NB4 (cell line): ENCODE data around the gene ING3.

ENCODE experiments used
- DNase-seq: peaks from one replicate; pipeline ENCODE4 v3.0.0; 2010; ENCODE audit warnings: low read depth
- H3K4me3 ChIP-seq: one replicate; pipeline ENCODE4 v1.5.1; 2011; ENCODE audit warnings: mild to moderate bottlenecking, low read depth, low read length, moderate library complexity
- CTCF ChIP-seq: IDR thresholded peaks from one replicate; pipeline ENCODE4 v1.5.1; 2012; ENCODE audit warnings: low read depth, low read length
- MYC ChIP-seq: IDR thresholded peaks from 2 replicates; pipeline ENCODE4 v1.6.1; 2011; ENCODE audit warnings: low read depth, low read length
- POLR2A ChIP-seq: IDR thresholded peaks from 2 replicates; pipeline ENCODE4 v1.6.1; 2011; ENCODE audit warnings: mild to moderate bottlenecking; ENCODE audit not compliant: insufficient read length; ENCODE audit errors: extremely low read depth
- TF ChIP-seq, protein P1 (sequence below): IDR thresholded peaks from 2 replicates; pipeline ENCODE4 v1.6.1; 2011; ENCODE audit warnings: low read depth, low read length

ING3 gene

DNA sequence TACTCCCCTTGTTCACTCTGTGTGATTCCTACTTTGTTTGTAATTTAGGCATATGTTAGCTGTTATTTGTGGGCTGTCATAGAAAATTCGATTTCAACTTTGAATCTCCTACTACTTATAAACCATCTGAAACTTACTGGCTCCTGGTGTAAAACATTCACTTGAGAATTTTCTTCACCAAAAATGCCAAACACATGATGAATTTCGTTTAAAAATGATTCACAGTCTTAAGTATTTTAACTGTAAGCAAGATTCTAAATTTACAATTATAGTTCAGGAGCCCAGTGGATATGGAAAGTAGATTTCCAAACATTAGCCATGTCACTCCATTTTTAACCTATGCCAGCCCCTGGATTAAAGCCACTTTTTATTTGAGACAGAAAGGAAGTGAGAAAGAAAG lies 41.0 kb downstream of the ING3 start:
- H3K4me3 ChIP-seq, result no peak overlapping the region
- no peak for DNase-seq
- no peak for TF ChIP-seq CTCF
- TF ChIP-seq, protein P1, sequence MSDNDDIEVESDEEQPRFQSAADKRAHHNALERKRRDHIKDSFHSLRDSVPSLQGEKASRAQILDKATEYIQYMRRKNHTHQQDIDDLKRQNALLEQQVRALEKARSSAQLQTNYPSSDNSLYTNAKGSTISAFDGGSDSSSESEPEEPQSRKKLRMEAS, result no peak
- TF ChIP-seq MYC, result no peak
- no peak for TF ChIP-seq POLR2A

GRCh38 chr7:120992272-120992964 lies 41.8 kb downstream of the ING3 start:
- no peak for TF ChIP-seq CTCF
- TF ChIP-seq, protein P1, result no peak
- TF ChIP-seq POLR2A, result no peak
- no peak for TF ChIP-seq MYC
- H3K4me3 ChIP-seq, result no peak overlapping the region
- DNase-seq, result no peak

DNA sequence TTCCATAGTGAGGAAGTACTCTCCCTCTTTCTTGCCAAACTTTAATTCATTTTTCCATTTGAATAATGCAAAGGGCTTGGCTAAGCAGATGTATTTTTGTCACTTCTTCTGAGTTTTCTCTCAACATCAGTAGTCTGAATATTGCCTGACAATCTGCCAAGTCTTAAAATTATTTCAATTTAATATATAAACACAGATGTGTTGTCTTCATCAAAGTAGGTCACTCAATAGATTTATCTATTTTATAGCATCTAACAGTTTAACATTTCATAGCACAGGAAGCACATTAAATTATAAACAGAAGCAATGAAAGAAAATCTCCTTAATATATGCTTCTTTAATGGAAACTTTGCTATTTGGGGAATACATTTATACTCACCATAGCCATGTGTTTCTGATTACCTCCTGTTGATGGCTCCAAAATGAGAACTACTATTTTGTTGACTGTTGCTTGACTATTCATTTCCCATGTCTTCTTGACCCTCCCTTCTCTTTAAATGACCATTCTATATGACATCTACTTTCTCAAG lies 42.5 kb downstream of the ING3 start:
- no peak for DNase-seq
- H3K4me3 ChIP-seq, result no peak overlapping the region
- TF ChIP-seq MYC, result no peak
- TF ChIP-seq, protein P1, result no peak
- TF ChIP-seq POLR2A, result no peak
- no peak for TF ChIP-seq CTCF

GRCh38 chr7:120993553-120994191 lies 43.1 kb downstream of the ING3 start:
- DNase-seq, result no peak
- H3K4me3 ChIP-seq, result no peak overlapping the region
- TF ChIP-seq CTCF (no peak), POLR2A (no peak), MYC (no peak)
- TF ChIP-seq, protein P1, result no peak

- DNase-seq, result no peak
- H3K4me3 ChIP-seq, result no peak overlapping the region
- no peak for TF ChIP-seq CTCF
Observed at GRCh38 chr7:120994512-120995410, 44.2 kb downstream of the ING3 start.
